ENCODE results near the gene ZNRF1.
"Not testable (repeated sequence)": the region's sequence is repeated elsewhere in the genome, so short reads cannot be mapped to it uniquely, and the experiment has no call there.

The ZNRF1 gene

DNA sequence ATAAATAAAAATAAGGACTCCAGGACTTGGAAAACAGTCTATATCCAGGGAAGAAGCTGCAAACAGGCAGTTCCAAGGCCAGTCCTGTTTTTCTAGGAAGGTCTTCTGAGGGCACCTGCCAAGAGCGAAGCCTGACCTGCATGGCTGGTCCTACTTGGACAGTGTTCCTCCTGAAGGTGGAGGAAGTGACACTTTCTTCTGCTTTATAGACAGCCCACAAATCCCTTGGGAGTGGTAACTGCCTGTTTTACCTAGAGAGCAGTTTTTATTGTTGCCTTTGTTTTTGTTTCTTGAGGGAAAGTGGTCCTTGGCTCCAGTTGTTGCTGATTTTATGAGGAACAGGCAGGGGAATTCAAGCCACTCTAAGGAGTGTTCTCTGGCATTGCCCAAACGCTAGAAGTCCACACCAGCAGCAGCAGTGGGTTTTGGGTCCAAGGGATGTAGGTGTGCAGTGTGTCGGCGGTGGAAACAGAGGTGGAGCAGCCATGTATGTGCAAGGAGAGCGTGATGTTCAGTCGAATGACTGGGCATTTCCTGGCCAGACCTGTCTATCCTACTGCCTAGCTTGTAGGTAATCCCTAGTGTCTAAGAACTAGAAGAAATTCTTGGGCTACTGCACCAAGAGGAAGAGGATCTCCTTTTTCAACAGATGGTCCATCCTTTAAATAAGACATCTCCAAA, 82.5 kb downstream of the ZNRF1 start:
- DNase-seq, result no peak

- DNase-seq, result no peak
Measured at GRCh38 chr16:75083813-75084212, 85.0 kb downstream of the ZNRF1 start.

DNA sequence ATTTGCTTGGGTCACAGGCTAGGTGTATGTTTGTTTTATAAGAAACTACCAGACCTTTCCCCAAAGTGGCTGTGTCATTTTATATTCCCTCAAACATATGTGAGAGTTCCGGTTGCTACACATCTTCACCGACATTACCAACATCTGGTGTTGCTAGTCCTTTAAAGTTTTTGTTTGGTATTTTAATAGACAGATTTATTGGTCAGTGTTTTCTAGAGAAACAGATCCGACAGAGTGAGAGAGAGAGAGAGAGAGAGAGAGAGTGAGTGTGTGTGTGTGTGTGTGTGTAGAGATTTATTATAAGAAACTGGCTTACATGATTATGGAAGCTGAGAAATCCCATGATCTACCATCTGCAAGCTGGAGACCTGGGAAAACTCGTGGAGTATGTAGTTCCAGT, 86.7 kb downstream of the ZNRF1 start:
- no peak for DNase-seq

- DNase-seq, result no peak
Measured at GRCh38 chr16:75086281-75086680, 87.5 kb downstream of the ZNRF1 start.

- no peak for DNase-seq
Measured at GRCh38 chr16:75086688-75087374, 88.0 kb downstream of the ZNRF1 start.

DNA sequence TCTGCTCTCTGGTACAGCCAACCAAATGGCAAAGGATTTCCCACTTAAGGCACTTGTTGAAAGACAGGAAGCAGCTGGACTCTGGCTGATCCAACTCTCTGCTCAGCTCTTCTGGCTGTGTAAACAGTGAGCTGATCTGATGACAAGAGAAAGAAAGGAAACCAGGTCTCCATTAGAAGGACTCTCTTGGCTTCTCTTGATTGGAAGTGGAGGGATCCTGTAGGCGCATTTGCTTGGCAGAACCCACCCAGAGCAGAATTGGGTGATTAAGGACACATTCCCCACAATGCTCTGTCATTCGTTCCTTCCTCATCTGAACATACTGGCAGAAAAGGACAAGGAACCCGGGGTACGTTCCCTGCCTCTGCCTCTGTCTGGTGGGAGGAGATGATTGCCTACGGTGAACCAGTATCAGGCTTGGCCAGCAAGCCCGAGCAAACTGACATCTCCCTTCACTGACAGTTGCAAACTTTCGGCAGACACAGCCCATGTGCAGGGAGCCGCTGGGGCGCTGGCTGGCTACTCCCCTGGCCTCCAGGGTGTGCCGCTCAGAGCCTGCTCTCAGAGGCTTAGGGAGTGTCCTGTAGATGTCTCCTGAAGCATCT, 88.7 kb downstream of the ZNRF1 start:
- no peak for DNase-seq

- no peak for DNase-seq
Measured at GRCh38 chr16:75088216-75088615, 89.4 kb downstream of the ZNRF1 start.

- DNase-seq, result no peak
Measured at GRCh38 chr16:75088934-75089333, 90.1 kb downstream of the ZNRF1 start.

DNA sequence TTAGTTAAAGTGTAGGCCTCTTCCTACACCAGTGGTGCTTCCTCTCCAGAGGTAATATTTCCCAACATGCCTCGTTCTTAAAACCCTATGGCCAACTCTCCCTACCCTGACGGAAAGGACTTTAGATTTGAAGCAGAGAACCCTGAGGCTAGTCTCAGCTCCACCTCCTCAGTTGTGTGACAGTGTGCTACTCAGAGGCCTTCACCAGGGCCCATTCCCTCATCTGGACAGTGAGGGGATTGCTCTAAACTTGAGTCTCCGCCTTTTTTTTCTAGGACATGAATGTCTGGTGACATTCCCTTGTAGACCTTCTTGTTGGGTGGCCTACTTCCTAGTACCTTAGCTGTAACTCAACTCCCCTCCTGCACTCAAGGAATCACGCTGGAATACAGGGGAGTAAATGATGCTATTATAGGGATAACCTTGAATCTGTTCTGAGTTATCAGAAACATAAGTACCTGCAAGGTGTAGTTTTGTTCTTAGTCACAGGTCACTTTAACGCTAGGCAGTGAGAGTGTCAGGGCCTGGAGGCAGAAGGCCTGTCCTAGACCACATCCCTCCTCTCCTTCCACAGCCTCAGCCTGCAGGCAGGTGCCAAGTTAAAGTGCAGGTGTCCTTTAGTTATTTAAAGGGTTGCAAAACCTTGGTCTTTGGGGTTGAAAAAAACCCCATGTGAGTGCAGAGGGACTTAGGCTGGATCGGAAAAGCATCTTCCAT, 90.8 kb downstream of the ZNRF1 start:
- no peak for DNase-seq

DNA sequence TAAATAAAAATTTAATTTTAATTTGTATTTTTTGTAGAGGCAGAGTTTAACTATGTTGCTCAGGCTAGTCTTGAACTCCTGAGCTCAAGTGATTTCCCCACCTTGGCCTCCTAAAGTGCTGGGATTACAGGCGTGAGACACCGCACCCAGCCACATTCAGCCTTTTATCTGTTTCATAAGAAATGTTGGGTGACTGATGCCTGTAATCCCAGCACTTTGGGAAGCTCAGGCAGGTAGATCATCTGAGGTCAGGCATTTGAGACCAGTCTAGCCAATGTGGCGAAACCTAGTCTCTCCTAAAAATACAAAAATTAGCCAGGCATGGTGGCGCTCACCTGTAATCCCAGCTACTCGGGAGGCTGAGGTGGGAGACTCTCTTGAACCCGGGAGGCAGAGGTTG, 92.1 kb downstream of the ZNRF1 start:
- DNase-seq, result not testable (repeated sequence)

GRCh38 chr16:75091619-75092018, 92.8 kb downstream of the ZNRF1 start:
- peak; percentile 59 for DNase-seq

- peak; percentile 50 for DNase-seq
Measured at GRCh38 chr16:75092777-75093176, 94.0 kb downstream of the ZNRF1 start.

DNA sequence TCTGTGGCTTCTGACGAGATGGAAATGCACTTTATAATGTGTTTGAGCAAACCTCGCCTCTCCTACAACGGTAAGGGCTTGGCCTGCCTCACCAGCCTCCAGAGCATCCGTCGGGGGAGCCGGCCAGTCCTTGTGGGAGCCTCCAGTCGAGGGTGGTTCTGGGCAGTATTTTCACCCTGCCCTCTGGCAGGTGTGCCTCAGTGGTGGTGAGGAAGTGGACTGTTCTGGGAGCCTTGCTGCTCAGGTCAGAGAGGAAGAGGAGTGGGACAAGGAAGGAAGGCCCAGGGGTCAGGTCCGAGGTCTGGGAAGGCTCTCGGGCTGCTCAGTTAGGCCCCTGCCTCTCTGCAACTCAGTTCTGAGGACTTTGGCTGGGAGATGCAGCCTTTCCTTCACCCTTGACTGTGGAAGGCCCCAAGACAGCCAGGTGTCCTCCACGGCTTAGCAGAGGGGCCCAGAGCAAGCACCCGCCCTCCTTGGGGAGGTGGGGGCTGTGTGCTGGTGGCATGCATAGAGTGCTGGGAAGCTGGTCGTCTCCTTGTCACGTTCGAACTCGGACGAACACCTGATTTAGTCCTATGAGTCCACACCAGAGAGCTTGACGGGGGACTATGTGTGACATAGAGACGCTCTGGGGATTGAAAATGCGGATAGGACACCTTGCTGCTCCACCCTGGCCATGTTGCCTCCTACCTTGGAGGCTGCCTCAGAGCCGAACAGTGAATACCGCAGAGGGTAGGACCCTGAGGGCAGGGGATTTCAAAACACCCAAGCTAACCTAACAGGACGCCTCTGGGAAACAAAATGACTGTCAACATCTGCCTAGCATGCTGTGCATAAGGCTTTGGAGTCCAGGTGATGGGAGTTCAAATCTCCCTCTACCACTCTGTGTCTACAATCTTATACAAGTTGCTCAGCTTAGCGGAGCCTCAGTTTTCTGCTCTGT, 95.0 kb downstream of the ZNRF1 start:
- DNase-seq, result peak; percentile 48

DNA sequence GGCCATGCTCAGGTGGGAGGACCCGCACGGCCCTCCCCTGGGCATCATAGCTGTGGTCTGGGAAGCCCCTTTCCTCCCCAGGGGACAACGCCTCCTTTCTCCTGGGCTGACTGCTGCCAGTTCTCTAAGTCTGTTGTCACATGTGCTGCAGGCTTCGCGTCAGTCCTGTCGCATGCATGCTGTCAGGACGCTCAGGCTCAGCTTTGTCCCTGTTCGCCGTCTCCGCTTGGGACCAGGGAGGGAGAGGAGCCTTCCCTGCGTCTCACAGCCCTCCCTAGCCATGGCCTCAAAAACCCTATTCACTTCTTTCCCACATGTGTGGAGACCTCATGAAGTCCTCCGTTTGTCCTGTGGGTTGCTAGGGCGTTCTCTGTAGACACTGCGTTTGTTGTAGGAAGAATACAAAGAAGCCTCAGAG, 96.4 kb downstream of the ZNRF1 start:
- peak; percentile 53 for DNase-seq

- peak; percentile 89 for DNase-seq
Measured at GRCh38 chr16:75096656-75097055, 97.8 kb downstream of the ZNRF1 start.

DNA sequence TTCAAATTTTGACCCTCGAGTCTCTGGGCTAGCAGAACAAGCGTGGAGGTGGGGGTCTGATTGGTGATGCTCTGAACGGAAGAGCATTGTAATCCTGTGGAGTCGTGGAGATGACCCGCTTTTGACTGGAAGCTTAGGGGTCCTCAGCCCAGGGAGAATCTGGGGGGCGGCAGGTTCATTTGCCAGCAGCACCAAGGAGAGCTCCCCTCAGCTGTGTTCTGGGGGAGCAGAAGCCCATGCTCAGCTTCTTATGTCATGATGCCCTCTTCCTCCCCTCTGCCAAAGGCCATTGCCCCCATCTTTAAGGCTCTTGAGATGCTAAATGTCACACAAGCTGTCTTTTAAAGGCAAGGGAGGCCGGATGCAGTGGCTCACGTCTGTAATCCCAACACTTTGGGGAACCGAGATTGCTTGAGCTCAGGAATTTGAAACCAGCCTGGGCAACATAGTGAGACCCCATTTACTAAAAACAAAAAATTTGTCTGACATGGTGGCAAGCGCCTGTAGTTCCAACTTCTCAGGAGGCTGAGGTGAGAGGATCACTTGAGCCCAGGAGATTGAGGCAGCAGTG, 98.5 kb downstream of the ZNRF1 start:
- no peak for DNase-seq

GRCh38 chr16:75097941-75098901, 99.4 kb downstream of the ZNRF1 start:
- peak; percentile 60 for DNase-seq

DNA sequence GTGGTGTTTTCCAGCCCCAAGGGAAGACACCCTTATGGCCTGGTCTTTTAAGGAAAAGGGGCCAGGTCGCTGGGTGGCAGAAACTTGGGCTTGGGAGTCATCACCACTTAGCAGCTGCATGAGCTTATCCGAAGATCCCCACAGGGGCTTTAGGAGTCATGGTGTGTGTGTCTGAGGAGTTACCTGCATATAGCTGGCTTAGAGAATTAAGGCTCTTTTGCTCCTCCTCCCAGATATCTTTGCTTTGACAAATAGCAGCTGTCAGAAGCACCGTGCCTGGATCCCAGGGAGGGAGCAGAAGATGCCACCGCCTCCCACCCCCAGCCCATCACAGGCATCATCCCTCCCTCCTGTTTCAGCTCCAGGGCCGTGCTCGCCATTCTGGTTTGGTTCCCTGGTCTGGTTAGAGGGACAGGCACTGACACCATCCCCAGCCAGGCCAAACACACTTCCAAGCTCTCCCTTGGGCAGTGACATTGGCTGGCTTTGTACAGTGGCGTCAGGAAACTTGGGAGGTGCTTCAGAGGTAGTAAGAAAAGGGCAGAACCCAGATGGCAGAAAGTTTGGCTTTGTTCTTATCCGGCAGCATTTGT, 100.3 kb downstream of the ZNRF1 start:
- DNase-seq, result peak; percentile 56

DNA sequence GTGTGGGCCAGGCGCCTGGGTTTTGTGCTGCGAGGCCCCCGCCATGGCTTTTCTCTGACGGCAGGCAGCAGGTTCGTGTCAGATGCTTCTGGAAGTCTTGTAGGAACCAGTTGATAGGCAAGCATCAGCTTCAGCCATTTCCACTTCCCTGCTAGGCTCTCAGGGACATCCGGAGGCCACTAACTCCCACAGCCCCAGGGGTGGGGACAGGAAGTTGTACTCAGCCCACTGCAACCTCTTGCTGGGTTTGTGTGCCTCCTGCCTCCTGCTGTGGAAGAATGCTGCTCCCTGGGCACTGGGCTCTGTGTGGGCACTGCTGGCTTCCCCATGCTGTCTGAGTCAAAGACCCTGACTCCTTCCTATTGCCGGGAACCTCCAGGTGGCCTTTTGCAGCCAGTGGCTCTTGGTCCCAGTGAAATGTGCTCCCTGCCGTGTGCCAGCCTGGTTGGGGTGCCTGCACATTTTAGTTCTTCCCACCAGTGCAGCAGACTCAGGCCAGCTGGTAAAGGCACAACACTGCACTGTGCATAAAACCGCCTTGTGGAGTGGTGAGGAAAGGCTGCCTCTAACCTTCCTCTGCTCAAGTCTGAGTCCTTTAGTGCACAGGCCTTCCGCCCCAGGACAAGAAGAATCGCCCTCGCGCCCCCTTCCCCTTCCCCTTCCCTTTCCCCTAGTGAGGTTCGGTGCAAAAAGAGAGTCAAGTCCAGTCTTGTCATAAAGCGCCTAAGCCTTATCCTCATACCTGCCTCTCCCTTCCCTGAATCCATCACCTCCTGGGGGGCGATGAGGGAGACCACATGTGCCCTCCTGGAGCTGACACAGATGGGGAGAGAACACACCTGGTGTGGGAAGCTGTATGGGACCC, 101.1 kb downstream of the ZNRF1 start:
- DNase-seq, result peak; percentile 59
